HCEC 1CT (cell line): ENCODE data around the gene RASSF4.

Source experiments
- DNase-seq: peaks from one replicate; pipeline ENCODE4 v3.0.0-alpha.2; 2017

Gene RASSF4

DNA sequence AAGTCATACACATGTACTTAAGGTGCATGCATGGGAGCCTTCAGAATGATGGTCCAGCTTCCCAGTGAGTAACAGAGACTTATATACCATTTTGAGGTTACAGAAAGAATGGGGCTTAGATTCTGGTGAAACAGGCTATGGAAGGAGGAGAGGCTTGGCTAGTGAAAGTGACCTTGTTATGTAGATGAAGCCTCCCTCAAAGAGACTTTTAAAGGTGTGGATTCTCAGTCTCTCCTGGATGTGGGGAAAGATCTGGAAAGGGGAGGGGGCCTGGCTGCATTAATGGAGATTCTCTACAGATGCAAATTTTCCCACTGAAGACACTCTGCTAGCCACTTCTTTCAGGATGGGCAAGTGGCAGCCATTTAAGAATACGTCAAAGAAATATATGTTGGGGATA lies 5.5 kb downstream of the RASSF4 start:
- DNase-seq, result no peak

DNA sequence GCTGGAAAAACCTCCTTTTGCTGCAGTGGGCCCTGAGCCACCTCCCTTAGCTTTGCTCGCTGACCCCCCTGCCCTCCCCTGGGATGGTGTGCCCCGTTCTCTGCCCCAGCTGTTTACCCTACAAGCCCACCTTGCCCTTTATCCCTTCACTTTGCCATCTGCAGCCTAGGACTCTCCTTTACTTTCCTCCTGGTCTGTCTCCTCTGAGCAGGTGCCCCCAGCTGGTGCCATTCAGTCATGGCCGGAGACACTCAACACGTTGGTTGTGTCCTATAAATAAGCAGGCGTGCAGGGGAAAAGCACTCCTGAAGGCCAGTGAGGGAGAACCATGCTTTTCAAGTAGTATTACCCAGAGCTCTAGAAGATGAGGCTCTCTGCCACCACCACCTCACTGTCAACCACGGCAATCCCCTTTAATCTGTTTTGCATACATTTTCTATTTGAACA lies 6.1 kb downstream of the RASSF4 start:
- no peak for DNase-seq

DNA sequence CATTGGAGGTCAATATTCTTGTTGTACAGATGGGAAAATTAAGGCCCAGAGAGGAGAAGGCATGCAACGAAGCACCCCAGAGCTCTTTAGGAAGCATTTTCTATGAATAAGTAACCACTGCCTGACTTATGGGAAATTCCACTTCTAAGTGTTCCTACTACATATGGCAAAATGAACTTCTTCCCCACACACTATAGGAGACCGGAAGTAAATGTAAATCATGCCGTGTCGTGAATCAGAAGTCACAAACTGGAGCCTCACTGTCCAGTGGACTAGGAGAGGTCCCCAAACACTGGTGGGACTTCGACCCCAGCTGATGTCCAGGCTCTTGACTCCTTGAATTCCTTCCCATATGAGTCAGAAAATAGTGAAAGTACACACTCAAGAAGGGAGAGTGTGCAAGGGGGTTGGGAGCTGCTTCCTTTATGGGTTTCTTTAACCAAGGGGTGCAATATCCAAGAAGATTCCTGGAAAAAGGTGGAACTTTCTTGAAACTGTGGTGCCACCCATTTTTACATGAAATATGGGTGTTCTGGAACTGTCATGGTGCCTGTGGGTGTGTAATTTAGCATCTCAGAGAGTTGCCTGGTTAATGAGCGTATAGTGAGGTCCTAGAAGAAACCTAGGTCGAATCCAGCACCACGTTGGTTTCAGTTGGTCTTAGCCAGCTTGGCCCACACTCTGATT lies 6.7 kb downstream of the RASSF4 start:
- DNase-seq, result peak; percentile 15

- DNase-seq, result no peak
These were observed 7.4 kb downstream of the RASSF4 start for GRCh38 chr10:44966816-44967509.

GRCh38 chr10:44967616-44968015 lies 8.0 kb downstream of the RASSF4 start:
- no peak for DNase-seq

DNA sequence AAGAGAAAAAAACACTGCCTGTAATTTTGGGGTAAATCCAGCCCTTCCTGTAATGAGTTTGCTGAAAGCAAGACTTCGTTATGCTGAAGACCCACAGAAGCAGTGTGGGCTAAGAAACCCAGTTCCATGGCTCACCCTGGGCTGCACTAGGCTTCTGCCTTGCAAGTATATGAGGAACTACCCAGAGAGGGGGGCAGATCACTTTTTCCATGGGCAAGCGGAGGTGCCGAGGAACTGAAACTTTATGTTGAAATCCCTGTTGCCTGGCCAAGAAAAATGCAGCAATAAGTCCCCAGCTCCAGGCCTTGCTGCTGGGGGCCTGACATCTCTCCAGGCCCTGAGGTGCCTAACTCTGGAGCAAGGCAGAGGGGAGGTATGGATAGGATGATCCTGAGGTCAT lies 8.5 kb downstream of the RASSF4 start:
- DNase-seq, result no peak

DNA sequence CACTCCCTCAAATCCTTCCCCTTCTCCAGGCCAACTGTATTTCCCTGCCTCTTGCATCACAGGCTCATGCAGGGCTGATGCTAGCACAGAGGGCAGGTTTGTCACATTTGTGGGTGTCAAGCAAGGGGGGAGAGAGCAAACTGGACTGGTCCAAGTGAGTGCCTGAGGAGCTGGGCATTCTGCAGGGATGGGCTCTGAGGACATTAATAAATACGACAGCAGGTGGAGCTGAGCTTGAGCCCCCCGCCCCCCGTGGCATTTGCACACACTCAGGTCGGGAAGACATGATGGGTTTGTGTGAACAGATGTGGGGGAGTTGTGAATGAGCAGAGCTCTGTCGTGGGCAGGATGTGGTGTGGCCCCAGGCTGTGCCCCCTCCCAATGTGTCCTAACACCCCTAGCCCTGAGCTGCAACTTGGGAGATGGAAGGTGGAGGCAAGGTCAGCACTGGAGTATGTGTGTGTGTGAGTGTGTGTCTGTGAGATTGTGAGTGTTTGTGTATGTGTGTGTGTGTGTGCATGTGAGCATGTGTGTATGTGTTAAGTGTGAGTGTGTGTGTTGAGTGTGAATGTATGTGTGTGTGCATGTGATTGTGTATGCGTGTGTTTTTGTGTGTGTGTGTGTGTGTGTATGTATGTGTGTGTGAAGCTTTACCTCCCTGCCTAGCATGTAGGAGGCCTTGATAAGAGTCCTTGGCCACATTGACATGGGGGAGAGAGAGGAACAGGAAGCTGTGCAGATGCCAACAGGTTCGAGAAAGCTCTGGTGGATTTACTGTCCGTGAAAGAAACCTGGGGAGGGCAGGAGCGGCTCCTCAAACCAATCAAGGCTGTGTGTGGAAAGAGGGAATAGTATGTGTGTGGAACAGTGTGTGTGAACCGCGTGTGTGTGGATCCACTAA lies 9.1 kb downstream of the RASSF4 start:
- no peak for DNase-seq

GRCh38 chr10:44969854-44970253 lies 10.3 kb downstream of the RASSF4 start:
- DNase-seq, result no peak

DNA sequence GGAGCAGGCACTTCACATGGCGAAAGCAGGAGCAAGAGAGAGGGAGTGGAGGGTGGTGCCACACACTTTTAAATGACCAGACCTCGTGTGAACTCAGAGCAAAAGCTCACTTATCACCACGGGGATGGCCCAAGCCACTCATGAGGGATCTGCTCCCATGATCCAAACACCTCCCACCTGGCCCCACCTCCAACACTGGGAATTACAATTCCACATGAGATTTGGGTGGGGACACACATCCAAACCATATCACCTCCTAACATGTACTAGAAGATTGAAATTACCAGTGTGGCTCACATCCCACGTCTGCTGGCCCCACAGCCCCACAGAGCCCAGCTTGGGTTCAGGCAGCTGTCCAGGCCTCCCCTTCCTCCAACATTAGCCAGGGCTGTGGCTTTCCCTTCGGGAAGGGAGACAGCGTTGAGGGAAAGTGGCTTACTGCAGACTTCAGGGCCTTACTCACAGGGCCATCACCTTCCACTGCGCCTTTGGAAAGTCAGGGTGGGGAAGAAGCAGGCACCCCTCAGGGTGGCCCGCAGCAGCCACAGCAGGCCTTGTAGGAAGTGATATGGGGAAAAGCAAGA lies 11.3 kb downstream of the RASSF4 start:
- DNase-seq, result no peak

DNA sequence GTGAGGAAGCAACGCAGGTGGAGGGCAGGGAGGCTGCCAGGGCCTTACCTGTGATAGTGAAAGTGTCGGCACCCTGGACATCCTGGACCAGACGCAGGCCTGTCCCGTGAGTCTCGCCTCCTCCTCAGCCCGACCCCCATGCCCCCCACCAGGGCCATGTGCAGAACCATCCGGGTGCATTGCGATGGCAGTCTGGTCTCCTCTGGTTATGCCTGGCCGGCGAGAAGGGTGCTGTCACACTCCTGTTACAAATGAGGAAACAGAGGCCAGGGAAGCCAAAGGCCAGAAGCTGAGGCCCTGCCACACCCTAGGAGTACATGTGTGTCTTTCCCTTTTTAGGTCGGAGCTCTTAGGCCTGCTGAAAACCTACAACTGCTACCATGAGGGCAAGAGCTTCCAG lies 11.8 kb downstream of the RASSF4 start:
- DNase-seq, result no peak

GRCh38 chr10:44971935-44972757 lies 12.5 kb downstream of the RASSF4 start:
- DNase-seq, result no peak

- no peak for DNase-seq
These were observed 13.3 kb downstream of the RASSF4 start for GRCh38 chr10:44972874-44973306.

GRCh38 chr10:44973323-44974081 lies 13.9 kb downstream of the RASSF4 start:
- no peak for DNase-seq

GRCh38 chr10:44974082-44974627 lies 14.6 kb downstream of the RASSF4 start:
- DNase-seq, result no peak

- DNase-seq, result peak; percentile 63
These were observed 15.2 kb downstream of the RASSF4 start for GRCh38 chr10:44974628-44975430.

GRCh38 chr10:44975431-44976331 lies 16.1 kb downstream of the RASSF4 start:
- peak; percentile 19 for DNase-seq

DNA sequence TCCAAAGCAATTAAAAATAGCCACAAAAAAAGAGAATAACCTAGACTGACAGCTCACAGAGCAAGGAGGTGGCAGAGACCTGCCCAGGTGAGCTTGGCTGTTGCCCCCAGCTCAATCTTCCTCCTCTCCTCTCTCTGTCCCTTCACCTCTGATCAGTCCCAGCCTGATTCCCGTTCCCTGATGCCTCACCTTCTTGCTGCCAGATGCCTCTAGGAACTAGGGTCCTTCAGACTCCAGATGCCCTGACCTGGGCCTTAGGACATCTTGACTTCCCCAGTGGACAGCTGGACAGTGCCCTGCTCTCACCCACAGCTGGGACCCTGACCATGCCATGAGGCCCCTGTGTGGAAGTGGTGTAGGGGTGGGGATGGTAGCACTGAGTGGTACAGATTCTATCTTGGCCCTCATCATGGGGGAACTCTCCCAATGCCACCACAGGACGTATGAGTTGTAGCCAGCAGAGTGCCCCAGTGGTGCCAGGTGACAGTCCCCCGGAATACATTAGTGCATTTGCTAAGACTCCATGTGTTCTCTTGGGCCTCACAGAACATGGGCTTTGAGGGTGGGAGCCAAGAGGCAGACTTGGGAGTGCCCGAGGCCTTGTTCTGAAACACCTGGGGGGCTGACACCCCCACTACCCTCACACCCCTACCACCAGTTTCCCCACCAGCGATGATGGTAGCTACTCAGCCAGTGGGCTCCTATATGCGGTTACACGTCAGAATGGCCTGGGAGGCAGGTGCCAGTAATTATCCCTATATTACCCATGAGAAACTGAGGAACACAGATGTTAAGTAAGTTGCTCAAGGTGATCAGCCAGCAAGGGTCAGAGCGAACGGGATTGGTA lies 17.0 kb downstream of the RASSF4 start:
- no peak for DNase-seq
